Endothelial cell of umbilical vein (primary cell): ENCODE measurements around the gene SORCS2.

Source experiments
- CTCF ChIP-seq, 2 donors: IDR thresholded peaks; 1 replicate in 1 of 2; 2 replicates in 1 of 2; pipeline ENCODE4 v1.5.1; 2011; ENCODE audit warnings: low read length in 2 of 2, mild to moderate bottlenecking in 2 of 2, moderate library complexity in 2 of 2, control low read depth in 1 of 2, inconsistent platforms in 1 of 2, low read depth in 1 of 2; ENCODE audit not compliant: insufficient read depth in 1 of 2; ENCODE audit errors: extremely low read depth in 1 of 2
- EZH2 ChIP-seq: IDR thresholded peaks from 2 replicates; pipeline ENCODE4 v1.6.1; 2012; ENCODE audit warnings: borderline replicate concordance, low read depth, mild to moderate bottlenecking, moderate library complexity, low read length, inconsistent platforms; ENCODE audit not compliant: severe bottlenecking
- JUN ChIP-seq: IDR thresholded peaks from 2 replicates; pipeline ENCODE4 v1.6.1; 2011; ENCODE audit warnings: borderline replicate concordance, low read depth; ENCODE audit not compliant: insufficient read length, insufficient read depth
- MYC ChIP-seq: IDR thresholded peaks from one replicate; pipeline ENCODE4 v1.6.1; 2011; ENCODE audit warnings: mild to moderate bottlenecking, low read depth, low read length
- POLR2A ChIP-seq: IDR thresholded peaks from 2 replicates; pipeline ENCODE4 v1.6.1; 2012; ENCODE audit warnings: low read depth, mild to moderate bottlenecking, control low read depth, low read length
- POLR2AphosphoS5 ChIP-seq: IDR thresholded peaks from 2 replicates; pipeline ENCODE4 v1.6.1; 2012; ENCODE audit warnings: low read depth, mild to moderate bottlenecking, control low read depth, low read length, moderate library complexity; ENCODE audit not compliant: insufficient read depth

- TF ChIP-seq POLR2A (no peak), POLR2AphosphoS5 (no peak), CTCF (IDR thresholded peaks at IDR 0.05; ENCODE audit: extremely low read depth in 1 of 2, insufficient read depth in 1 of 2, low read depth in 1 of 2, low read length in 2 of 2) (no peak), MYC (no peak), EZH2 (no peak), JUN (no peak)
Observed at GRCh38 chr4:7763106-7763505, 570.8 kb downstream of the SORCS2 start.
